Stimulated activated CD4-positive, alpha-beta T cell treated with anti-CD3 and anti-CD28 coated beads, Interleukin-12 subunit alpha, Interleukin-12 subunit beta, amount 100 ng/mL, for 24 hours (primary cell): ENCODE results near the gene PXYLP1.

ENCODE experiments used
- DNase-seq, 2 experiments: peaks; one replicate each; pipeline ENCODE4 v3.0.0-alpha.2; 2020; ENCODE audit warnings: low read depth in 2 of 2

PXYLP1 gene

DNA sequence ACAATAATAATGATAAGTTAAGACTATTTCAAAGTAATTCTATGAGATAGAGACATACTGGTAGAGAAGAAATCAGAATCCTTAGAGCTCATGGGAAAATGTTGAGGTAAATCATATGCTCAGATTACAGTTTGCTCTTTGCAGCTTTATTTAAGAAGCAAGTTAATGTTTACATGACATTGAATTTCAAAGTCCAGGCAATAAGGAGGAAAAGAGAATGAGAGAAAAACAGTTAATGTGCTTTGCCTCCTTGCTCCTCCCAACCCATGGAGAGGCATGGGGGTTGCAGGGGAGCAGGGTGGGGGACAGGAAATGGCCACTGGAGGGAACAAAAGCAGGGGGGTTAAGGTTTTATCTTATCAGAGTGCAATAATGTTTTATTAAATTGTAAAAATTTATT lies 94.5 kb downstream of the PXYLP1 start:
- DNase-seq, result no peak

DNA sequence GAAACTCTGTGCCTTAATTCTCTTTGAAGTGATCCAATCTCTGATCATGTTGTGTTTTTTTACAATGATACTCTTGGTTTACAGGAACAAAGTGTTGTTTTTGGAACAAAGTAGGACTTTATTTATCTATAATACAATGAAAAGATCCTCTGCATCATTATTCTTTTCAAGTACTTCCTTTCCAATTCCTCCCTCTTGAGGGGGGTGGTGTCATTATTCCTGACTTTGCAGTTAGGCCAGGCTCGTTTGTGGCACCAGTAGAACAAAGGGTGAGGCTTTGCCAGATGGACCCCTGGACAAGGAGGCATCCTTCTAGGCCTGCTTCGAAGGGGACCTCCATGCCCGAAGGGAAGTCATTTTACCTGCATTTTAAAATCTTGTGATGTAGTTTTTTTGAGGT lies 95.0 kb downstream of the PXYLP1 start:
- DNase-seq, result no peak

DNA sequence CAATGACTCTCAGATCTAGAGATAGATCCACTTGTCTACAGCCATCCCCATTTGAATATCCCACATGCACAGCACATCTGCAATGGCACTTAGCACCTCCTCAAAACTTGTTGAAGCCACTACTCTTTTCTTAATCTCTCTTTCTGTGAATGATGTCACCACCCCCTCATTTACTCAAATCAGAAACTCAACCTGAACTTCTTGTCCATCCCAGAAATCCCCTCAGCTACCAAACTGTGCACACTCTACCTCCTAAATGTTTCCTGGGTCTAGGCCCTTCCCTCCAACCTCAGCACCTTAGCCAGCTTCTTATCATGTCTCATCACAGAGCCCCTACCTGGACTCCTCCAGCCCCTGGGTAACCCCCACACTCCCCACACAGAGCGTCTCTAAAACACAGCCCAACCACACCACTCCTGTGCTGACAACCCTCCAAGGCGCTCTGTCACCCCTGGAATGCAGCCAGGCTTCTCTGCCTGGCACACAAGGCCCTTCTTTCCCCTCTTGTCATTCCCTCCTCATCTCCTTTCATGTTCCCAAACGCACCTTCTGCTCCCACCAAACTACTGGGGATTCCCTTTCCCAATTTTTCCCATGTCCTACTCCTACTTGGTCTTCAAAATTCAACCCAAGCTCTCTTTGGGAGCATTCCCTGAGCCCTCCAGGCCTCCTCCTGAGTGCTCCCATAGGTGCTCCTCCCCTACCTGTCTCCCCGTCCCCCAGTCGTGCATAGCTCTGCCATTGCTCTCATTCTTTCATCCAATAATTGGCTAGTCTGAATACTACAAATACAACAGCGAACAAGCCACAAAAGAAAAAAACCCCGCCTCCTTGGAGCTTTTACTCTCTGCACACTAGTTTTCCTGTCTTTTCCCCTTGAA lies 96.9 kb downstream of the PXYLP1 start:
- no peak for DNase-seq

DNA sequence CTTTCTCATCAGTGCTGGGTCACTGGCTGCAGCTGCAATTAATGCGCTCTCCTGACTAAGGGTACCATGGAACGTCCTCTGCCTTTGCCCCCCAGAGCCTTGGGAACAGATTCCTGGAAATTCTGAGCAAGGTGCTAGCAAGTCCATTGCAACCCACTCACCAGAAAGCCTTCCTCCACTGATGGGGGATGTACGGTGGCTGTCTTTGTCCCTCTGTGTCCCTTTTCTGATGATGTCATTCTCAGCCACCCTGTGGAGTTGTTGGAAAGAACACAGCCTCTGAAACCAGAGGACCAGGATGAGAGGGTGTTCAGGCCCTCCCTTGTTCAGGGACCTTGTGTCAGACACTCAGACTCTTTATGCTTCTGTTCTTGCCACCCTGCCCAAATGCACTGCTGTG lies 98.6 kb downstream of the PXYLP1 start:
- DNase-seq, result no peak

DNA sequence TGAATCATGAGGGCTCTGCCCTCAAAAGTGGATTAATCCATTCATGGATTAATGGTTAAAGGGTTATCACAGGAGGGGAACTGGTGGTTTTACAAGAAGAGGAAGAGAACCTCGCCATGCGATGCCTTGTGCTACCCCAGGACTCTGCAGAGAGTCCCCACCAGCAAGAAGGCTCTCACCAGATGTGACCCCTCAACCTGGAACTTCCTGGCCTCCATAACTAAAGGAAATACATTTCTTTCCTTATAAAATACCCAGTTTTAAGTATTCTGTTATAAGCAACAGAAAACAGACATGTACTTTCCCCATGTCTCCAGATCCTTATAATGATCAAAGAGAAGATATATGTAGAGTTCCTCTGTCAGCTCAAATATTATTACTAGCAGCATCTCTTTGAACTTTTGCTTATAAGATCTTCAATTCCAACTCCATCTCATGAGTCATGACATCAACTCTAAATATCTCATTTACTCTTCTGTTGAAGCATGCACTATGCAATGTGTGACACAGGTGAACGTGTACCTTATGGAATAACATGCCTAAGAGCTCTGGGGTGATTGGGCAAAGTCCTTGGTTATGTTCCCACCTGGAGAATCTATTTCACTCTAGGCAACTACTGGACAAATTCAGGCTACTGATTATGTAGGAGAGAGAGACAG lies 99.2 kb downstream of the PXYLP1 start:
- DNase-seq, result no peak

DNA sequence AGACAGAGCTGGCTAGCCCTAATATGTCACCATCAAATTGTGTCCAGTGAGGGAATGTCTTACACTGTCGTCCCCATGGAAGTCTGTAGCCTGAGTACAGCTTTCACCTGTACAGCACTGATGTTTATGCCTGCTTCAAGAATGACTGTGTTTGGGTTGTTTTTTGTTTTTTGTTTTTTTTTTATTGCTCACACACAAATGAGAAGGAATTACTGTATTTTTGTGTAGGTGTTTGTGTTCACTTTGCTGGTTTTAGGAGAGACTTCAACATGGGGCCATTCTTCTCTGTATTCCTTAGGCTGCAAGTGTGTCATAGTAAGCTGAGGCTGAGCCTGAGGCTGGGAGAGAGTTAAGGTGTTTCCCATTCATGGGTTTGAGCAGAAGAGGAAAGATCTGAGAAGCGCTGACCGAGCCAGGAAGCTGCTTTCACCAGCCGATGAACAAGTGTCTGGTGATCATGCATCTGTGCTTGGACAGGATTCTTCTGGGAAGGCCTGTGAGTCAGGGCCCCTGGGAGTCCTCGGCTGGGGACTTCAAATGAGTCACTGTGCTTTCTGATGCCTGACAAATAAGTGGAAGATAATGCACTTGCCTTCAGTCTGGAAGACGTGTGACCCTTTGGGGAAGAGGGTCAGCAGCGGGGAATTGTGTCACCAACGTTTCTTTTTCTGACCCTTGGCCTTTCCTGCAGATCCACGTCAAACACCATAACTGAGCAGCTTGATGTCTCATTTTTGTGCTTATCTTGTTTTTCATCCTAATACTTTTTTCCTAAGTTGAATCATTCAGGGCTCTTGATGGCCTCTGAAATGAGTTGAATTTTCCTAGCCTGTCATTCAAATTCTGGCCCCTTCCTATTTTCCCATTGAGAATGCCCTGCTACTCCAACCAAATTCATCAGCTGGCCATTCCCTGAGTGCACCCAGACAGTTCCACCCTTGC lies 100.0 kb downstream of the PXYLP1 start:
- no peak for DNase-seq

DNA sequence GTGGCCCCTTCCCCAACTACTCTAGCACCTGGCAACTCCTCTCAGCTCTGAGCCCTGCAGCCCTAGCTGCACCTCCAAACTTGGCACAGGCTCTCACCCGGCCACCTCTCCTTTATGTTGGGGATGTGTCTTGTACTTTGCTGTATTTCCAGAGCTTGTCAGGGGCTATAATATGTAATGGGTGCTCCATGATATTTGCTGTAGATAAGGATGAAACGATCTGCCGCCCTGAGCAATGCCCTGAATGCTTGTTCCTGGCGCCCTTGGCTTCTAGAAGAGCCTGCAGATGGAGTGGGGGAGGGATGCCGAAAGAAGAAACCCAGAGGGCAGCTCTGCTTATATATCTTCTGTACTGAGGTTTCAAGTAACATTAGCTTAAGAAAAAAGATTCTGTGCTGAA lies 100.8 kb downstream of the PXYLP1 start:
- no peak for DNase-seq

DNA sequence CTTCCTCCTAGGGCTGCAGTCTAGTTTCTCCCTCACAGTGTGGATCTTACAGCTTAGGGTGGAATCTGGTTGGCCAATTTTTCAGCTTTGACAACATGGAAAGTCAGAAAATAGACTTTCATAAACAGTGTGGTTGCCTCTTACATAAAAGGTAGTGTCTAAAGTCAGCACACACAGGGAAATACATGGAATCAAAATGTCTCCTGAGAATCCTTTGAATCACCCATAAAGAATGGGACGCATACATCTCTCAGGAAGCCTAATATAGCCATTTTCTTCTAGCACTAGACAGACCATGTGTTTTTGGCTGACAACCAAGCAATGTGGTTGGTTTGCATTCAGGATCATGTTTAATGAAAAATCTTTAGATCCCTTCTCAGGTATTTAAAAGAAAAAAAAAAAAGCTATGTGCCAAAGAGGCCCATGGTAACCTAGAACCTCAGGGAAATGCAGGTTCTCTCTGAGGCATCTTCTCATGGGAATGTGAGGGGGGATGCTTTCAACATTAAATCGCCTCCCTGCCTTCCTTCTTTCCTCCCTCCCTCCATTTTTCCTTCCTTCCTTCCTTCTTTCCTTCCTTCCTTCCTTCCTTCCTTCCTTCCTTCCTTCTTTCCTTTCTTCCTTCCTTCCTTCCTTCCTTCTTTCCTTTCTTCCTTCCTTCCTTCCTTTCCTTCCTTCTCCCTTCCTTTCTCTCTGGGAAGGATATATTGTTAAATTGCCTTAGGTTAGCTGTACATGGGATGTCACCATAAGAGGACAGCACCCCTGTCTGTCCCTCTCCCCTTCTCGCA lies 102.4 kb downstream of the PXYLP1 start:
- DNase-seq, result no peak

DNA sequence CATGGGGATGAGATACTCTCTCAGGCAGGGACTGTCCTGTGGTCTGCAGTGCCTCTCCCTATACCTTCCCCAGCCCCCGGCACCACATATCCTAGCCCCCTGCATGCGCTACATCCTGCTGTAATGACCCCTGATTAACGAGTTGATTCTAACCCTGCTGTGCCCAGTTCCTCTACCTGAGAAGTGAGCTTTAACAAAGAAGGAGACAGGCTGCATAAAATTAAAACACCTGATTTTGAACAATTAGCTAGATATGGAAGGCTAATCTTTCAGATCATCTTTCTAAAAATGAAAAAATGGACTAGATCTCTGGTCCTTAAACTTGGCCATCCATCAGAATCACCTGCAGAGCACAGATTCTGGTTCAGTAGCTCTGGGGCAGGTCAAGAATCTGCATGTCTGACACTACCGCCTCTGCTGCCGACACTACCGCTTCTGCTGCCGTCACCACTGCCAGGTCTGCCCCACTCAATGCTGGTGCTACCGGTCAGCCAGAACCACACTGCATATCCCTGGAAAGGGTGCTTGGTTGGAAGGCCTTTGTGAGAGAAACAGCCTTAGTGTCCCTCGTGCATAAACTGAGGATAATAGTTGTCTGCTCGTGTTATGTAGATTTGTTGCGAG lies 103.1 kb downstream of the PXYLP1 start:
- no peak for DNase-seq

DNA sequence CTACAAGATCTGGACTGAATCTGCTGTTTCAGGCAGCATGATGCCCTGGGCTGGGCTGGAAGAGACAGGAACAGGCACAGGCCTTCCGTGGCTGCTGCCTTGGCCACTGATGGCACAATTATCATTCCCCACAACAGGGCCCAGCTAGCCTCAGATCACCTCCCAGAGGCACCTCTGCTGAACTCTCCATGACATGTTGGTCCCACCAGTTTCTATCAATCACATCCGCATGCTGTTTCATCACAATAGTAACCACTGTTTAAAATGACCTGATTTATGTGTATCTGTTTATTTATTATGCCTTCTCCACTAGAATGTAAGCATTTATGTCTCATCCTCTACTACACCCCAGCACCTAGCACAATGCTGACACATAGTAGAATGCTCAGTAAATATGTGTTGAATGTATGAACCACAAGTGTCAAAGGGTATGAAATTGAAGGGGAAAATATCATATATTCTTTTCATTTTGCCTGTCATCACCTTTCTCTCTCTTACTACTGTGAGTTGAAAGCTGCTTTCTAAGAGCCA lies 104.0 kb downstream of the PXYLP1 start:
- DNase-seq, result no peak

DNA sequence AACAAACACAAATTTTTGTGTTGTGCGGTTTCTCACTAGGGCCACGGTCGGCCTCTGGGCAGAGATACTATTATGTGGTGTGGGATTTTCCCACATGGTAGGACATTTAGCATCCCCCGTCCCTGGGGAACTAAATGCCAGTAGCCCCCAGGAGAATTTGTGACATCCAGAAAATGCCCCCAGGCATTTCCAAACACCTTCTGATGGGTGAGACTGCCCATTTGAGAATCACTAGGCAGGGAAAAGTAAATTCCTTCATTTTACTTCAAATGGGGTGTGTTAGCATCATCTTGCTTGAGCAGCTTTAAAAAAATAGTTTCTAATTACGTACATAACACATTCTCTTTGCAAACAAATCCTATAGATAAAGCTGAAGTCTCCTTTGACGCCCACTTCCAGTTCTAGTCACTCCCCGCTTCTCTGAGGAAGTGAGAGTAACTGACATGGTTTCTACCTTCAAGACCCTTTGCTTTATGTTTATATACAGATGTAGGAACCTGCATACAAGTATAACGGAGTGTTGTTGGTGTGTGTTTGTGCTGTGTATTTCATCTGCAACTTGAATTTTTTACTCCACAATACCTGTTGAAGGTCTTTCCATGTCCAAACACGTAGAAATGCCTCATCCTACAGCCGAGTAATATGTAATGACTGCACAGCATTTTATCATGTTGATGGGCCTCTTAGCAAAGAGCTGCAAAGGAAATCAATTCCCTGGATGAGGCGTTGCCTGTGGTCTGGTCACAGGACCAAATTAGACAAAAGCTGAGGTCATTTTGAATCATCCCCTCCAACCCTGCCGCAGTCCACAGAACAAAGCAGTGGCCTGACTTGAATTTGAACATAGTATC lies 105.3 kb downstream of the PXYLP1 start:
- DNase-seq, result no peak

DNA sequence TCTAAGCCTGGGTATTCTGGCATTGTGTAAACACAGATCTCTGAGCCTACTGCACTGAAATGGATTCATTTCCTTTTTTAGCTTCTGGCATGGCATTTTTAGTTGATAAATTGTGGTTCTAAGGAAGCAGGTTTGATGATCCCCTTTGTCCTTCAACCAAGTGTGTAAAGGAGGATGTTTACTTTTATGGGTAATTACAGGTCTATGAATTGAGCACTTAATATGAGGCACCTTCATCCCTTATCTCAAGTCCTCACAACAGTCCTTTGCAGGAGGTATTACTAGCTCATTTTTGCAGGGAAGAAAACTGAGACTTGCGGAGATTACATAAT lies 105.9 kb downstream of the PXYLP1 start:
- DNase-seq, result no peak

DNA sequence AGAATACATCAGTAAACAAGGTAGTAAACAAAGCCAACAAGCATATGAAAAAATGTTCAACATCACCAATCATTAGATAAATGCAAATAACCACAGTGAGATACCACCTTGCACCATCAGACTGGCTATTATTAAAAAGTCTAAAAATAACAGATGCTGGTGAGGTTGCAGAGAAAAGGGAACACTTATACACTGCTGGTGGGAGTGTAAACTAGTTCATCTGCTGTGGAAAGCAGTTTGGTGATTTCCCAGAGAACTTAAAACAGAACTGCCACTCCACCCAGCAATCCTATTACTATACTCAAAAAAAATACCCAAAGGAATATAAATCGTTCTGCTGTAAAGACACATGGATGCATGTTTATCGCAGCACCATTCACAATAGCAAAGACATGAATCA lies 106.4 kb downstream of the PXYLP1 start:
- no peak for DNase-seq

DNA sequence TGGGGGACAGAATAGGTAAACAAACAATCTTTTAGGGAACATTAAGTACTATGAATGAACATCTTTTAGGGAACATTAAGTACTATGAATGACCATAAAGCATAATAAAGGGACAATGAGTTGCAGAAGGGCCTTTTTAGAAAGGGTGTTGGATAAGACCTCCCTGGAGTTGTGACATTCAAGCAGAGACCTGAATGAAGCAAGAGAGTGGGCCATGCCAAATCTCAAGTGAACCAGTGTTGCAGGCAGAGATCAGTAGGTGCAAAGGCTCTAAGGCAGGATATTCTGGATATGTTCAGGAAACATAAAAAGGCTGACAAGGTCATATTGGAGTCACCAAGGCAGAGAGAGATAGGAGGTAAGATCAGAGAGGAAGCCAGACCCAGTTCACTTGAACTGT lies 107.3 kb downstream of the PXYLP1 start:
- DNase-seq, result no peak

DNA sequence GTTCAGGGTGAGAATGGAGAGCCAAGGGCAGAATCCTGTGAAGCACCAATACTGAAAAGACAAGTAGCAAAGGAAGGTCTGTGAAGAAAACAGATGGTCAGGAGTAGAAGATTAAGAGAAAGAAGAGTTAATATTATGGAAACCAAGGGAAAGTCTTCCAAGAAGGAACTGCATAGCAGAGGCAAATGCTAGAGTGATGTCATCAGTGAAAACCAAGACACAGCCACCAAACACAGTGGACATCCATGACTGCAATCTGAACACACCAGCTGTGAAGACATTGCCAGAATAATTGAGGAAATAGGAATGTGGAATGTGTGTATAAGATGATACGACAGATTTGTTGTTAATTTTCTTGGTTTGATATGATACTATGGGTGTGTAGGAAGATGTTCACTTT lies 109.9 kb downstream of the PXYLP1 start:
- no peak for DNase-seq

DNA sequence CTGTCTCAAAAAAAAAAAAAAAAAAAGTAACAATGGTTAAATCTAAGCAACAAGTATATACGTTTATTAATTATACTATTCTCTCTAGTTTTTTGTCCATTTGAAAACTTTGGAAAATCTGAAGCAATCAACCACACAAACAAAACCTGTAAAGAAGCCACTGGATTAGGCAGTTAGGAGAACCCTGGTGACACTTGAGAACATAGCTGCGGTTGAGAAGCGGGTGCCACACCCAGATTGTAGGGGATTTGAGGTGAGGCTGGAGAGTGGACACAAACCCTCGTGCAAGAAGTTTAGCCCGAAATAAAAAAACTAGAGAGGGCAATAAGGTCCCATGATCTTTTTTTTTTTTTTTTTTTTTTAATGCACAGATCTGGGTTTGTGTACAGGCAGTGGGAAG lies 110.8 kb downstream of the PXYLP1 start:
- no peak for DNase-seq

DNA sequence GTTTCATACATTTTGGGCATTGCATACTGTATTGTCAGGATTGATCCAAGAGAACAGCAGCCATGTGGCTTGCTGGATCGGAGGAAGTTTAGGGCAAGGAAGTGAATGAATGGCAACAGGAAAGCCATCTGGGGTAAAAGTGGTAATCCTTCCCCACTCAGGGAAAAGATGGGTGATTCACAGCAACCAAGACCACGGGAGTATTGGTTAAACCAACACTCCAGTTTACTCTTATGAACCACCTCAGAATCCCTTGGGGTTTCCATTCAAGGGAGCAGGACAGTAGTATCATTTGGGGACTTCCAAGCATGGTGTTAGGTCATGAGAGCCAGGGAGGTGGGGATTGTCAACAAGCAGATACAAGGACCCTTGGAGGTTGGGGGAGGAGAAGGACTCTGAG lies 111.5 kb downstream of the PXYLP1 start:
- DNase-seq, result no peak

DNA sequence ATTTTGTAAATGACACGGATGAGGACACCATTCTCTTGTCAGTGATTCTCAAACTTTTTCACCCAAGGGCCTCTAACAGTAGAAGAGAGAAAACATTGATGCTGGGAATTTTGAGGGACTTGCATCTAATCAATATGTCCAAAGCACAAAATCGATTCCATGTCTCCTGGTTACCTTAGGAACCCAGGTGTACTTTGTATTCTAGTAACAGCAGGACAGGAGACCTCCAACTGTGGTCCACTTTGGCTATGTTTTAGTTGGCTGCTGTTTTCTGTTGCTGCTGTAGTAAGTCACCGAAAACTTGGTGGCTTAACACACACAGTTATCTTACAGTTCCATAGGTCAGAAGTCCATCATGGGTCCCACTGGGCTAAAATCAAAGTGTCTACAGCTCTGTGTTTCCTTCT lies 112.2 kb downstream of the PXYLP1 start:
- DNase-seq, result no peak
